SH-SY5Y (cell line): Measurements from ENCODE around the gene ICOS.

ENCODE experiments used
- GATA2 ChIP-seq: IDR thresholded peaks from 2 replicates; pipeline ENCODE4 v1.6.1; 2011; ENCODE audit warnings: mild to moderate bottlenecking, low read depth, low read length
- GATA3 ChIP-seq: IDR thresholded peaks from 2 replicates; pipeline ENCODE4 v1.6.1; 2011; ENCODE audit warnings: low read depth, mild to moderate bottlenecking, low read length, moderate library complexity

GRCh38 chr2:203897544-203897943 lies 39.0 kb upstream of the ICOS start:
- TF ChIP-seq GATA3 (no peak), GATA2 (no peak)
